Thyroid gland (tissue), 4 donors: ENCODE results near the gene GRIP1. TPM values are rescaled to one million over a fixed set of nuclear protein-coding genes. Genes with fewer than 3 reads are reported as not detected.

Experiments used
- DNase-seq, 2 donors: peaks; one replicate each; pipeline ENCODE4 v3.0.0-alpha.2; 2019
- H3K27ac ChIP-seq, 3 donors: fragments of 200-600 bp; sonication (generic); 1 replicate in 2 of 3; 2 replicates in 1 of 3; pipeline ENCODE4 v1.5.1; 2016 to 2019; ENCODE audit warnings: mild to moderate bottlenecking in 1 of 3, moderate library complexity in 1 of 3
- H3K27me3 ChIP-seq: fragments of 200-600 bp; sonication (generic); one replicate; pipeline ENCODE4 v1.5.1; 2019
- H3K36me3 ChIP-seq, 2 donors: fragments of 200-600 bp; sonication (generic); one replicate each; pipeline ENCODE4 v1.5.1; 2016 to 2019
- H3K4me1 ChIP-seq, 2 donors: fragments of 200-600 bp; sonication (generic); one replicate each; pipeline ENCODE4 v1.5.1; 2017 to 2019
- H3K4me3 ChIP-seq, 3 donors: fragments of 200-600 bp; sonication (generic); replicated peaks in 1 of 3; 1 replicate in 2 of 3; 2 replicates in 1 of 3; pipeline ENCODE4 v1.5.1; 2016; ENCODE audit warnings: mild to moderate bottlenecking in 1 of 3
- H3K9me3 ChIP-seq: fragments of 200-600 bp; sonication (generic); one replicate; pipeline ENCODE4 v1.5.1; 2017
- POLR2A ChIP-seq, 2 donors: fragments of 450-650 bp; IDR thresholded peaks; one replicate each; pipeline ENCODE4 v1.6.1; 2017; ENCODE audit warnings: antibody characterized with exemption in 2 of 2, mild to moderate bottlenecking in 2 of 2, moderate library complexity in 1 of 2
- WGBS, 2 donors: methylation state at CpG; one replicate each; pipeline ENCODE4 v1.1.5; 2017; 5-methylcytosine and 5-hydroxymethylcytosine counted together
- intact Hi-C: fragments of 100-400 bp; cut with DNase I; formaldehyde crosslinking; loops from one replicate; pipeline ENCODE4 v1.15.1; 2023
- total RNA-seq, 4 donors: library from RNA; depleted of rRNA; stranded (reverse); fragments of >200 nt; gene quantifications; one replicate each; pipeline ENCODE4 v1.2.3, GENCODE V29; 2016
- TF ChIP-seq, protein P1 (sequence below), 6 experiments: fragments of 200-600 bp in 3 of 6; fragments of 450-650 bp in 3 of 6; sonication (generic) in 3 of 6; IDR thresholded peaks; one replicate each; pipeline ENCODE4 v1.5.1; 2016 to 2019; ENCODE audit warnings: antibody characterized with exemption in 6 of 6, mild to moderate bottlenecking in 2 of 6, inconsistent platforms in 1 of 6, moderate library complexity in 1 of 6

GRIP1 gene
- total RNA-seq, 4 donors from 2014 or later = 9.9 to 21.1 (median 15.6) TPM

DNA sequence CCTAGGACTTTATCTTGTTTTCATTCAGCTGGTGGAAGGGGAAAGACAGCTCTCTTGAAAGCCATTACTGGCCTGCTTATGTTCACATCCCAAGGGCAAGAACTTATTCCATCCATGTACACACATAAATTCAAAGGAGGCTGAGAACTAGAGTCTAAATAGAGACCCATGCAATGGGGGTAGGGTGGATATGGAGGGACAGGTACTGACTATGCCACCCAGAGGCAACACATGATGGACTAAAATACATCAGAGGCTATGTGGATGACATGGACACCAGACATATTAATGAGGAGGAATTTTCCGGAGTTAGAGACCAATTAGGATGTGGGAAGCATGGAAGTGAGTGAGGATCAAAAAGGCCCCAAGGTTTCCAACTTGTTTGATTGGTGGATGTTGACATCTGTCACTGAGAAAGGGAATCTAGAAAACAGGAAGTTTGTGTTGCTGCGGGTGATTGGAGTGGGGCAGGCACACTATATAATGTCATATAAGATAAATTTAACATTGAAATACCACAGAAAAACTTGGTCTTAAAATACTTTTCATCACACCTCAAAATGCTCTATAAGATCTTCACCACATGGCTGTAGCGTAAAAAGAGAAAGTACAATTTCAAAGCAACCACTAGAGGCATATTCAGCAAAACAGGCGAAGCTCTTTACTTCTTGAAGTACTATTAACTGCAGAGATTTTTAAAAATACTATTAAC, 130.4 kb downstream of the GRIP1 start:
- H3K27ac ChIP-seq = no peak overlapping the region
- DNase-seq = no peak
- no peaks in the 10 kb centered on the region for H3K9me3 ChIP-seq
- WGBS, 2 donors = 83% methylated on average over 4 of the region's 4 CpGs
- no peaks in the 10 kb centered on the region for H3K27me3 ChIP-seq
- intact Hi-C loops = no loop called here
- H3K4me3 ChIP-seq = no peak overlapping the region
- no peak for TF ChIP-seq POLR2A (IDR thresholded peaks at IDR 0.05)
- TF ChIP-seq, protein P1, sequence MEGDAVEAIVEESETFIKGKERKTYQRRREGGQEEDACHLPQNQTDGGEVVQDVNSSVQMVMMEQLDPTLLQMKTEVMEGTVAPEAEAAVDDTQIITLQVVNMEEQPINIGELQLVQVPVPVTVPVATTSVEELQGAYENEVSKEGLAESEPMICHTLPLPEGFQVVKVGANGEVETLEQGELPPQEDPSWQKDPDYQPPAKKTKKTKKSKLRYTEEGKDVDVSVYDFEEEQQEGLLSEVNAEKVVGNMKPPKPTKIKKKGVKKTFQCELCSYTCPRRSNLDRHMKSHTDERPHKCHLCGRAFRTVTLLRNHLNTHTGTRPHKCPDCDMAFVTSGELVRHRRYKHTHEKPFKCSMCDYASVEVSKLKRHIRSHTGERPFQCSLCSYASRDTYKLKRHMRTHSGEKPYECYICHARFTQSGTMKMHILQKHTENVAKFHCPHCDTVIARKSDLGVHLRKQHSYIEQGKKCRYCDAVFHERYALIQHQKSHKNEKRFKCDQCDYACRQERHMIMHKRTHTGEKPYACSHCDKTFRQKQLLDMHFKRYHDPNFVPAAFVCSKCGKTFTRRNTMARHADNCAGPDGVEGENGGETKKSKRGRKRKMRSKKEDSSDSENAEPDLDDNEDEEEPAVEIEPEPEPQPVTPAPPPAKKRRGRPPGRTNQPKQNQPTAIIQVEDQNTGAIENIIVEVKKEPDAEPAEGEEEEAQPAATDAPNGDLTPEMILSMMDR (IDR thresholded peaks at IDR 0.05) = peak in 1 of 6 experiments; percentile 4
- H3K4me1 ChIP-seq = no peaks in the 10 kb centered on the region
- no peaks in the 10 kb centered on the region for H3K36me3 ChIP-seq

DNA sequence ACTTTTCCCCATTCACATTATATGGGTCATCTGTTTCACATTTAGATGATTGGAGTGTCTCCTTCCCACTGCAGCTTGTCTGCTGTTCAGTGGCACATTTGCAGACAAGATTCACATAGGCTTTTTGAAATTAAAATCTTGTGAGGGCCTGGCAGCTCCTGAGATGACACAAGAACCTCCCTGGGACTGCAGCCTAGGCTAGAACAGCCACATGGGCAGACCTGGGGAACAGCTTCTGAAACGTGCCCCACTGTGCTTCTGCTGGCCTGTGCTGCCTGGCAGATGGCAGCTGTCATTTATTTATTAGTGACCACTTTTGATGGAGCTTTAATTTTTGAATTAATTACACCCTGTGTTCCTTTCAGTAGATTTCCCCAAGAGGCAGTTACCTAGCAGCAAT, 137.4 kb downstream of the GRIP1 start:
- Histone ChIP-seq H3K27me3 (no peaks in the 10 kb centered on the region), H3K27ac (no peak overlapping the region), H3K36me3 (no peaks in the 10 kb centered on the region), H3K4me1 (no peaks in the 10 kb centered on the region), H3K9me3 (no peaks in the 10 kb centered on the region), H3K4me3 (no peak overlapping the region)
- DNase-seq = no peak
- 67 to 76% methylated on average over 1 of the region's 1 CpG for WGBS, 2 donors
- intact Hi-C loops = no loop called here
- TF ChIP-seq, protein P1 (IDR thresholded peaks at IDR 0.05) = no peak
- no peak for TF ChIP-seq POLR2A (IDR thresholded peaks at IDR 0.05)

DNA sequence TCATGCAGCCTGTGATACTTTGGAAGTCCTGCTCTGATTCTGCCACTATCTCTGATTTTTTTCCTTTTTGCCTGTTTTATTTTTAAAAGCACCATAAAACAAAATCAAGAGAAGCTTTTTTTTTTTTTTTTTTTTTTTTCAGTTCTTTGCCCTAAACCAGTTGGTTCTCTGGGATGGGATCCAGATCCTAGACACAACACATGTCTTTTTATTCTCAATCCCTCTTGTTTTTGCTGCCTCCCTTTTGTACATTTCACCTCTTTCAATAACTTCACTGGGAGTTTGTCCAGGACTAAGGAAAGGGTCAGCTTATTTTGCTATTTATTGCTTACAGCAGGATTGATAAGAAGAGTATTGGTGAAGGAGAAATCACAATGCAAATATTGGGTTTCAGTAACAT, 139.4 kb downstream of the GRIP1 start:
- Histone ChIP-seq H3K4me3 (no peak overlapping the region), H3K27ac (no peak overlapping the region), H3K9me3 (no peaks in the 10 kb centered on the region), H3K4me1 (no peaks in the 10 kb centered on the region), H3K36me3 (no peaks in the 10 kb centered on the region), H3K27me3 (no peaks in the 10 kb centered on the region)
- no peak for DNase-seq
- TF ChIP-seq, protein P1 (IDR thresholded peaks at IDR 0.05) = no peak
- no peak for TF ChIP-seq POLR2A (IDR thresholded peaks at IDR 0.05)
- intact Hi-C loops = no loop called here

GRCh38 chr12:66538970-66539369, 139.9 kb downstream of the GRIP1 start:
- Histone ChIP-seq H3K27ac (no peak overlapping the region), H3K9me3 (no peaks in the 10 kb centered on the region), H3K36me3 (no peaks in the 10 kb centered on the region), H3K27me3 (no peaks in the 10 kb centered on the region), H3K4me1 (no peaks in the 10 kb centered on the region), H3K4me3 (no peak overlapping the region)
- TF ChIP-seq, protein P1 (IDR thresholded peaks at IDR 0.05) = no peak
- no peak for TF ChIP-seq POLR2A (IDR thresholded peaks at IDR 0.05)
- DNase-seq = no peak
- 86 to 87% methylated on average over 4 of the region's 4 CpGs for WGBS, 2 donors
- intact Hi-C loops = no loop called here

- DNase-seq = no peak
Observed at GRCh38 chr12:66537876-66538275, 141.0 kb downstream of the GRIP1 start.

More at GRCh38 chr12:66537876-66538275, 141.0 kb downstream of the GRIP1 start:
- Histone ChIP-seq H3K9me3 (no peaks in the 10 kb centered on the region), H3K27me3 (no peaks in the 10 kb centered on the region), H3K36me3 (no peaks in the 10 kb centered on the region), H3K27ac (no peak overlapping the region), H3K4me3 (no peak overlapping the region), H3K4me1 (no peaks in the 10 kb centered on the region)
- WGBS, 2 donors = 93 to 98% methylated on average over 3 of the region's 3 CpGs
- intact Hi-C loops = no loop called here
- TF ChIP-seq POLR2A (IDR thresholded peaks at IDR 0.05) = no peak
- TF ChIP-seq, protein P1 (IDR thresholded peaks at IDR 0.05) = no peak
